NB4 (cell line): ENCODE data around the gene PROSER2.

Experiments
- DNase-seq: peaks from one replicate; pipeline ENCODE4 v3.0.0; 2010; ENCODE audit warnings: low read depth
- H3K4me3 ChIP-seq: one replicate; pipeline ENCODE4 v1.5.1; 2011; ENCODE audit warnings: mild to moderate bottlenecking, low read depth, low read length, moderate library complexity
- CTCF ChIP-seq: IDR thresholded peaks from one replicate; pipeline ENCODE4 v1.5.1; 2012; ENCODE audit warnings: low read depth, low read length
- MAX ChIP-seq: IDR thresholded peaks from 2 replicates; pipeline ENCODE4 v1.6.1; 2011; ENCODE audit warnings: low read depth, low read length
- MYC ChIP-seq: IDR thresholded peaks from 2 replicates; pipeline ENCODE4 v1.6.1; 2011; ENCODE audit warnings: low read depth, low read length
- POLR2A ChIP-seq: IDR thresholded peaks from 2 replicates; pipeline ENCODE4 v1.6.1; 2011; ENCODE audit warnings: mild to moderate bottlenecking; ENCODE audit not compliant: insufficient read length; ENCODE audit errors: extremely low read depth

The PROSER2 gene

GRCh38 chr10:11835061-11835460 lies 11.9 kb downstream of the PROSER2 start:
- no peak for DNase-seq
- TF ChIP-seq MYC (no peak), MAX (no peak)

GRCh38 chr10:11835704-11836103 lies 12.5 kb downstream of the PROSER2 start:
- DNase-seq = no peak
- no peak for TF ChIP-seq CTCF
- no peak for TF ChIP-seq POLR2A
- TF ChIP-seq MAX = no peak
- no peak for TF ChIP-seq MYC

More at GRCh38 chr10:11835061-11835460, 11.9 kb downstream of the PROSER2 start:
- no peak overlapping the region for H3K4me3 ChIP-seq

GRCh38 chr10:11837372-11838161 lies 14.4 kb downstream of the PROSER2 start:
- no peak for TF ChIP-seq CTCF
- no peak for TF ChIP-seq MAX
- TF ChIP-seq MYC = no peak
- TF ChIP-seq POLR2A = no peak
- DNase-seq = no peak
- H3K4me3 ChIP-seq = no peak overlapping the region

More at GRCh38 chr10:11835704-11836103, 12.5 kb downstream of the PROSER2 start:
- no peak overlapping the region for H3K4me3 ChIP-seq

GRCh38 chr10:11838298-11838852 lies 15.2 kb downstream of the PROSER2 start:
- TF ChIP-seq MAX (no peak), POLR2A (no peak), CTCF (no peak), MYC (no peak)
- no peak for DNase-seq
- H3K4me3 ChIP-seq = no peak overlapping the region

- no peak for DNase-seq
- H3K4me3 ChIP-seq = no peak overlapping the region
- TF ChIP-seq MYC = no peak
- no peak for TF ChIP-seq CTCF
- TF ChIP-seq MAX = no peak
- TF ChIP-seq POLR2A = no peak
Observed at GRCh38 chr10:11841375-11841774, 18.2 kb downstream of the PROSER2 start.

- DNase-seq = no peak
- TF ChIP-seq MYC (no peak), MAX (no peak), POLR2A (no peak), CTCF (no peak)
Observed at GRCh38 chr10:11842411-11842810, 19.3 kb downstream of the PROSER2 start.

More at GRCh38 chr10:11842411-11842810, 19.3 kb downstream of the PROSER2 start:
- H3K4me3 ChIP-seq = no peak overlapping the region
